WERI-Rb-1 (cell line): ENCODE results near the gene GALNT16.

Experiments
- DNase-seq: peaks from one replicate; pipeline ENCODE4 v3.0.0-alpha.2; 2020
- H3K27ac ChIP-seq: fragments of 250-450 bp; sonication (Bioruptor Pico); 2 replicates; pipeline ENCODE4 v1.5.1; 2020; ENCODE audit warnings: mild to moderate bottlenecking, moderate library complexity
- H3K27me3 ChIP-seq: fragments of 250-450 bp; sonication (Bioruptor Pico); 2 replicates; pipeline ENCODE4 v1.5.1; 2021; ENCODE audit warnings: mild to moderate bottlenecking, low read depth, moderate library complexity; ENCODE audit not compliant: insufficient read depth, severe bottlenecking
- H3K36me3 ChIP-seq: fragments of 250-450 bp; sonication (Bioruptor Pico); 2 replicates; pipeline ENCODE4 v1.5.1; 2020; ENCODE audit warnings: mild to moderate bottlenecking, moderate library complexity
- H3K4me3 ChIP-seq: 2 replicates; pipeline ENCODE4 v1.5.1; 2011; ENCODE audit warnings: low read depth, mild to moderate bottlenecking, control low read depth, low read length
- H3K9me3 ChIP-seq: fragments of 250-450 bp; sonication (Bioruptor Pico); 2 replicates; pipeline ENCODE4 v1.5.1; 2021; ENCODE audit warnings: mild to moderate bottlenecking, moderate library complexity; ENCODE audit not compliant: severe bottlenecking
- TF ChIP-seq, protein P1 (sequence below): IDR thresholded peaks from 2 replicates; pipeline ENCODE4 v1.5.1; 2011; ENCODE audit warnings: low read depth, mild to moderate bottlenecking, control low read depth, inconsistent platforms, low read length

Gene GALNT16

DNA sequence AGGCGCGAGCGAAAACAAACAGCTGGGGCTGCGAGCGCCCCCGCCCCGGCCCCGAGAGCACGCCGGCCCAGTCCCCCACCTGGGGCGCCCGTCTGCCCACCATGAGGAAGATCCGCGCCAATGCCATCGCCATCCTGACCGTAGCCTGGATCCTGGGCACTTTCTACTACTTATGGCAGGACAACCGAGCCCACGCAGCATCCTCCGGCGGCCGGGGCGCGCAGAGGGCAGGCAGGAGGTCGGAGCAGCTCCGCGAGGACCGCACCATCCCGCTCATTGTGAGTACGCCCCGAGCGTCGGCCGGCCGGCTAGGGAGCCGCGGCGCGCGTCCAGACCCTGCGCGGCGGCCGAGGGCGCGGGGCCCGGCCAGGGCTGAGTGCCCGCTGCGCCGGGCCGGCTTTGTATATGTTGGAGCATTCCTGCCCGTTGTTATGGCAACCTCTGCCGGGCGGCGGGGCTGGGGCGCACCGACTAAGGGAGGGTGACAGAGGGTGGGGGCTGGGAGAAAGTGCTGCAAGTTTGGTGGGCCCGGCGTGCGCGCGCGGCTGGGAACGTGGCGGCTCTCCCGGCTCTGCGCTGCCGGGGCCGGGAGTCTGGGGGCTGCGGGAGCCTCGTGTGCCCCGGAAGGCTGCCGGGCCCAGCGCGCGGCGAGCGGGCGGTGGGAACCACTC lies 367 bp downstream of the GALNT16 start:
- peak; percentile 23 for DNase-seq
- no peaks in the 10 kb centered on the region for H3K36me3 ChIP-seq
- H3K27ac ChIP-seq, result no peak overlapping the region
- TF ChIP-seq, protein P1, sequence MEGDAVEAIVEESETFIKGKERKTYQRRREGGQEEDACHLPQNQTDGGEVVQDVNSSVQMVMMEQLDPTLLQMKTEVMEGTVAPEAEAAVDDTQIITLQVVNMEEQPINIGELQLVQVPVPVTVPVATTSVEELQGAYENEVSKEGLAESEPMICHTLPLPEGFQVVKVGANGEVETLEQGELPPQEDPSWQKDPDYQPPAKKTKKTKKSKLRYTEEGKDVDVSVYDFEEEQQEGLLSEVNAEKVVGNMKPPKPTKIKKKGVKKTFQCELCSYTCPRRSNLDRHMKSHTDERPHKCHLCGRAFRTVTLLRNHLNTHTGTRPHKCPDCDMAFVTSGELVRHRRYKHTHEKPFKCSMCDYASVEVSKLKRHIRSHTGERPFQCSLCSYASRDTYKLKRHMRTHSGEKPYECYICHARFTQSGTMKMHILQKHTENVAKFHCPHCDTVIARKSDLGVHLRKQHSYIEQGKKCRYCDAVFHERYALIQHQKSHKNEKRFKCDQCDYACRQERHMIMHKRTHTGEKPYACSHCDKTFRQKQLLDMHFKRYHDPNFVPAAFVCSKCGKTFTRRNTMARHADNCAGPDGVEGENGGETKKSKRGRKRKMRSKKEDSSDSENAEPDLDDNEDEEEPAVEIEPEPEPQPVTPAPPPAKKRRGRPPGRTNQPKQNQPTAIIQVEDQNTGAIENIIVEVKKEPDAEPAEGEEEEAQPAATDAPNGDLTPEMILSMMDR, result no peak
- H3K4me3 ChIP-seq, result peak overlapping the region; percentile 58
- no peaks in the 10 kb centered on the region for H3K9me3 ChIP-seq
- H3K27me3 ChIP-seq, result peaks cover 10% of the 10 kb centered on the region

DNA sequence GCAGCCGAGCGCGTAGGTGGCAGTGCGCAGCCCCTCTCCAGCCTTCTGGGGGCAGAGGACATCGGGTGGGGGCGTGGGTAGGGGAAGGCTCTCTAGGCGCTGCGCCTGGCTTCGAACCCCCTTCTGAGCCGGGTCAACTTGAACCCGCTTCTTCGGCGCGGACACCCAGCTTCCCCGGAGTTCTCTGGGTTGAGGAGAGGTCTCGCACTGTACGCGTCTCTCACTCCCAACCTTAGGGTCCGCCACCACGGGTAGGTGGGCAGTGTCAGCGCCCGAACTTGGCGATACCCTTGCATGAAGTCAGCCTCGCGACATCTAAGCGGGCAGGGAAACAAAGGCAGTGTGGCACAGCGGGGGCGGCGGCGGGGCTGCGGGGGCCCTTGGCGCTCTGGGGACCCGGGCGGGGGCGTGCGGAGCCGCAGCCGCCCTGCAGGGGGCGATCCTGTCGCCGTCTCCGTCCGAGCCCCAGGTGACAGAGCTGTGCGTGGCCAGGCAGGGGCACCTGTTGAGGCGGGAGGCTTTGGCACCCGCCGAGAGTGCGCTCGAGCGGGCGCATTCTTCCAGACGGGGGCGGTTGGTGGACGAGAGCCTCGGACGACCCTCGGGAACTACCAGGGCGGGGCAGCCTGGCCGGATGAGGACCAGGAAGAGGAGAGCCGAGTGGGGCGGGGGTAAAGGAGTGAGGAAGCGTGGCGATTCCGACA lies 1.1 kb downstream of the GALNT16 start:
- DNase-seq, result peak; percentile 57
- peaks cover 10% of the 10 kb centered on the region for H3K27me3 ChIP-seq
- TF ChIP-seq, protein P1, result peak; percentile 86
- no peaks in the 10 kb centered on the region for H3K9me3 ChIP-seq
- peak overlapping the region; percentile 58 for H3K4me3 ChIP-seq
- H3K27ac ChIP-seq, result no peak overlapping the region
- no peaks in the 10 kb centered on the region for H3K36me3 ChIP-seq

GRCh38 chr14:69261761-69262331 lies 1.9 kb downstream of the GALNT16 start:
- no peaks in the 10 kb centered on the region for H3K36me3 ChIP-seq
- TF ChIP-seq, protein P1, result no peak
- H3K27me3 ChIP-seq, result peaks cover 10% of the 10 kb centered on the region
- H3K4me3 ChIP-seq, result no peak overlapping the region
- no peak for DNase-seq
- H3K27ac ChIP-seq, result no peak overlapping the region
- H3K9me3 ChIP-seq, result no peaks in the 10 kb centered on the region

DNA sequence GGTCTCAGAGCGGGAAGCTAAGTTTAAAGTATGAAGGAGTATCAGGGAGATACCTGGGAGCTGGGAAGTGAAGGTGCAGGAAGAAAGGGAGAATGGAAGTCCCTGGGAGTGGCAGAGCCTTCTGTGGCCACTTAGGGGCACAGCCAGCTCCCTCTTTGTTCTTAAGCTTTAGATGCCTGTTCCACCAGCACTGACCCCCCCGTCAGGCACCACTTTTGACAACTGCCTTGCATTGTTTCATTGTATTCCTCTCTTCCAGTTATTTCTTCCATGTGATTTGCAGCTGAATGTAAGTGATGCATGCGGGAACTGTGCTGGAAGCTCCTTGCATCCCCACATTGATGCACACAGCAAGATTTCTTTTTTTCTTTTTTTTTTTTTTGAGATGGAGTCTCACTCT lies 2.6 kb downstream of the GALNT16 start:
- H3K27me3 ChIP-seq, result peaks cover 10% of the 10 kb centered on the region

DNA sequence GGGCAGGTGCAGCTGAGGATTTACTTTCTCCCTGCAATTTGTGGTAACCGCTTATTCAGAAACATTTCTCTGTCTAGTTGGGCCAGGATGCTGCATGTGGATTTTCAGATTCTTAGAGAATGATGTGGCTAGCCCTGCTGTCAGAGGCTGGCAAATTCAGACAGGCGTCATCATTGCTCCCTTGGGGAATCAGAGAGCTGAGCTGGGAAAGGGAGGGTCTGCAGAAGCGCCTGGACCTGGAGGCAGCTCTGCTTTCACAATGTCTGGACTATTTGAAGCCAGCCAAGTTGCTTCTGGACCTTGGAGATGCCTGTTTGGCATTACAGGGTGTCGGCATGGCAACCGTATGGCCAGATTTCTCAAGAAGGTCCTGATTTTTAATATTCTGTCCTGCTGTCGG lies 3.4 kb downstream of the GALNT16 start:
- no peak overlapping the region for H3K27ac ChIP-seq
- H3K4me3 ChIP-seq, result no peak overlapping the region
- H3K27me3 ChIP-seq, result peaks cover 10% of the 10 kb centered on the region
- DNase-seq, result no peak
- H3K9me3 ChIP-seq, result no peaks in the 10 kb centered on the region
- TF ChIP-seq, protein P1, result no peak
- no peaks in the 10 kb centered on the region for H3K36me3 ChIP-seq

More for the DNA sequence above, 2.6 kb downstream of the GALNT16 start:
- Histone ChIP-seq H3K36me3 (no peaks in the 10 kb centered on the region), H3K27ac (no peak overlapping the region), H3K4me3 (no peak overlapping the region), H3K9me3 (no peaks in the 10 kb centered on the region)
- TF ChIP-seq, protein P1, result no peak
- DNase-seq, result no peak
